ENCODE data around the gene TMEM238.
A peak's percentile ranks its signal among the peaks of the same experiment; 100 is the strongest.
"Not testable (repeated sequence)": the region's sequence is repeated elsewhere in the genome, so short reads cannot be mapped to it uniquely, and the experiment has no call there.

TMEM238 gene

GRCh38 chr19:55409179-55409578, 25.1 kb upstream of the TMEM238 start:
- not testable (repeated sequence) for H3K27me3 ChIP-seq (ENCODE audit: insufficient read depth, low read length); H3K4me3 ChIP-seq (ENCODE audit: low read length); H2AFZ ChIP-seq (ENCODE audit: low read depth, low read length); H3K9me3 ChIP-seq (ENCODE audit: low read length)
- Histone ChIP-seq H3K36me3 (ENCODE audit: insufficient read depth, low read length) (peaks cover 22% of the 10 kb centered on the region), H3K4me1 (ENCODE audit: insufficient read depth, low read length) (peaks cover 20% of the 10 kb centered on the region)

- Histone ChIP-seq H2AFZ (ENCODE audit: low read depth, low read length) (no peak overlapping the region), H3K4me3 (ENCODE audit: low read length) (peak overlapping the region; percentile 28), H3K9me3 (ENCODE audit: low read length) (no peaks in the 10 kb centered on the region), H3K27me3 (ENCODE audit: insufficient read depth, low read length) (no peaks in the 10 kb centered on the region), H3K4me1 (ENCODE audit: insufficient read depth, low read length) (peaks cover 20% of the 10 kb centered on the region), H3K36me3 (ENCODE audit: insufficient read depth, low read length) (peaks cover 26% of the 10 kb centered on the region)
Observed at GRCh38 chr19:55408533-55408872, 24.4 kb upstream of the TMEM238 start.

- H2AFZ ChIP-seq (ENCODE audit: low read depth, low read length), result no peak overlapping the region
- H3K9me3 ChIP-seq (ENCODE audit: low read length), result no peaks in the 10 kb centered on the region
- H3K4me3 ChIP-seq (ENCODE audit: low read length), result peak overlapping the region; percentile 60
- H3K4me1 ChIP-seq (ENCODE audit: insufficient read depth, low read length), result peaks cover 20% of the 10 kb centered on the region
- peaks cover 31% of the 10 kb centered on the region for H3K36me3 ChIP-seq (ENCODE audit: insufficient read depth, low read length)
- no peaks in the 10 kb centered on the region for H3K27me3 ChIP-seq (ENCODE audit: insufficient read depth, low read length)
Observed at GRCh38 chr19:55407800-55408532, 23.9 kb upstream of the TMEM238 start.

GRCh38 chr19:55407550-55407799, 23.4 kb upstream of the TMEM238 start, which contains the start of gene UBE2S:
TSS of gene UBE2S (minus strand) at chr19:55407788. CDS start at chr19:55407589, 199 bp downstream.
- peak within 1 kb of the TSS; percentile 60 for H3K4me3 ChIP-seq (ENCODE audit: low read length)
- not testable (repeated sequence) for H3K9me3 ChIP-seq (ENCODE audit: low read length); H3K27me3 ChIP-seq (ENCODE audit: insufficient read depth, low read length); H2AFZ ChIP-seq (ENCODE audit: low read depth, low read length)
- H3K36me3 ChIP-seq (ENCODE audit: insufficient read depth, low read length), result peaks cover 36% of the 10 kb centered on the region
- H3K4me1 ChIP-seq (ENCODE audit: insufficient read depth, low read length), result peaks cover 20% of the 10 kb centered on the region

GRCh38 chr19:55406826-55407549, 22.9 kb upstream of the TMEM238 start:
- H3K9me3 ChIP-seq (ENCODE audit: low read length), result no peaks in the 10 kb centered on the region

GRCh38 chr19:55406091-55406825, 22.2 kb upstream of the TMEM238 start:
- Histone ChIP-seq H3K36me3 (ENCODE audit: insufficient read depth, low read length) (peaks cover 46% of the 10 kb centered on the region), H3K4me3 (ENCODE audit: low read length) (peak overlapping the region; percentile 60), H2AFZ (ENCODE audit: low read depth, low read length) (no peak overlapping the region), H3K4me1 (ENCODE audit: insufficient read depth, low read length) (peaks cover 20% of the 10 kb centered on the region), H3K9me3 (ENCODE audit: low read length) (no peaks in the 10 kb centered on the region), H3K27me3 (ENCODE audit: insufficient read depth, low read length) (no peaks in the 10 kb centered on the region)

More at GRCh38 chr19:55406826-55407549, 22.9 kb upstream of the TMEM238 start:
- H3K27me3 ChIP-seq (ENCODE audit: insufficient read depth, low read length), result no peaks in the 10 kb centered on the region
- H3K36me3 ChIP-seq (ENCODE audit: insufficient read depth, low read length), result peaks cover 41% of the 10 kb centered on the region
- peak overlapping the region; percentile 60 for H3K4me3 ChIP-seq (ENCODE audit: low read length)
- H3K4me1 ChIP-seq (ENCODE audit: insufficient read depth, low read length), result peaks cover 20% of the 10 kb centered on the region
- H2AFZ ChIP-seq (ENCODE audit: low read depth, low read length), result no peak overlapping the region

GRCh38 chr19:55405638-55406037, 21.5 kb upstream of the TMEM238 start:
- H2AFZ ChIP-seq (ENCODE audit: low read depth, low read length), result no peak overlapping the region
- H3K4me3 ChIP-seq (ENCODE audit: low read length), result peak overlapping the region; percentile 60
- no peaks in the 10 kb centered on the region for H3K27me3 ChIP-seq (ENCODE audit: insufficient read depth, low read length)
- H3K4me1 ChIP-seq (ENCODE audit: insufficient read depth, low read length), result peaks cover 20% of the 10 kb centered on the region
- no peaks in the 10 kb centered on the region for H3K9me3 ChIP-seq (ENCODE audit: low read length)
- peaks cover 50% of the 10 kb centered on the region for H3K36me3 ChIP-seq (ENCODE audit: insufficient read depth, low read length)

GRCh38 chr19:55402509-55402908, 18.4 kb upstream of the TMEM238 start:
- peaks cover 54% of the 10 kb centered on the region for H3K36me3 ChIP-seq (ENCODE audit: insufficient read depth, low read length)
- no peaks in the 10 kb centered on the region for H3K9me3 ChIP-seq (ENCODE audit: low read length)
- H3K4me3 ChIP-seq (ENCODE audit: low read length), result no peak overlapping the region
- peaks cover 18% of the 10 kb centered on the region for H3K4me1 ChIP-seq (ENCODE audit: insufficient read depth, low read length)
- no peak overlapping the region for H2AFZ ChIP-seq (ENCODE audit: low read depth, low read length)
- no peaks in the 10 kb centered on the region for H3K27me3 ChIP-seq (ENCODE audit: insufficient read depth, low read length)

- H2AFZ ChIP-seq (ENCODE audit: low read depth, low read length); H3K4me3 ChIP-seq (ENCODE audit: low read length); H3K9me3 ChIP-seq (ENCODE audit: low read length); H3K27me3 ChIP-seq (ENCODE audit: insufficient read depth, low read length): not testable (repeated sequence)
- Histone ChIP-seq H3K36me3 (ENCODE audit: insufficient read depth, low read length) (peaks cover 49% of the 10 kb centered on the region), H3K4me1 (ENCODE audit: insufficient read depth, low read length) (peaks cover 13% of the 10 kb centered on the region)
Observed at GRCh38 chr19:55401390-55401789, 17.3 kb upstream of the TMEM238 start.

GRCh38 chr19:55400281-55401087, 16.4 kb upstream of the TMEM238 start:
- Histone ChIP-seq H3K9me3 (ENCODE audit: low read length) (no peaks in the 10 kb centered on the region), H3K36me3 (ENCODE audit: insufficient read depth, low read length) (peaks cover 40% of the 10 kb centered on the region), H2AFZ (ENCODE audit: low read depth, low read length) (no peak overlapping the region), H3K27me3 (ENCODE audit: insufficient read depth, low read length) (no peaks in the 10 kb centered on the region), H3K4me3 (ENCODE audit: low read length) (no peak overlapping the region), H3K4me1 (ENCODE audit: insufficient read depth, low read length) (peaks cover 4% of the 10 kb centered on the region)

- H3K4me1 ChIP-seq (ENCODE audit: insufficient read depth, low read length), result peaks cover 3% of the 10 kb centered on the region
- H3K27me3 ChIP-seq (ENCODE audit: insufficient read depth, low read length), result no peaks in the 10 kb centered on the region
- H3K4me3 ChIP-seq (ENCODE audit: low read length), result no peak overlapping the region
- no peak overlapping the region for H2AFZ ChIP-seq (ENCODE audit: low read depth, low read length)
- no peaks in the 10 kb centered on the region for H3K9me3 ChIP-seq (ENCODE audit: low read length)
- H3K36me3 ChIP-seq (ENCODE audit: insufficient read depth, low read length), result peaks cover 26% of the 10 kb centered on the region
Observed at GRCh38 chr19:55398200-55398925, 14.3 kb upstream of the TMEM238 start.
